Right forelimb (tissue), 1 donor: ENCODE measurements around the gene OCA2.

Experiments used
- DNase-seq: peaks from one replicate; pipeline ENCODE4 v3.0.0-alpha.2; 2018

The OCA2 gene

GRCh38 chr15:28075573-28075972 is 23.5 kb downstream of the OCA2 start:
- no peak for DNase-seq

- DNase-seq = no peak
Measured at GRCh38 chr15:28068930-28069329, 30.2 kb downstream of the OCA2 start.

- no peak for DNase-seq
Measured at GRCh38 chr15:28066231-28066630, 32.9 kb downstream of the OCA2 start.

GRCh38 chr15:28060005-28060404 is 39.1 kb downstream of the OCA2 start:
- DNase-seq = no peak

- DNase-seq = no peak
Measured at GRCh38 chr15:28058082-28058481, 41.0 kb downstream of the OCA2 start.

GRCh38 chr15:28051955-28052633 is 47.0 kb downstream of the OCA2 start:
- DNase-seq = no peak

GRCh38 chr15:28049581-28049980 is 49.5 kb downstream of the OCA2 start:
- no peak for DNase-seq

GRCh38 chr15:28047277-28047676 is 51.8 kb downstream of the OCA2 start:
- no peak for DNase-seq

- no peak for DNase-seq
Measured at GRCh38 chr15:28044121-28044672, 54.9 kb downstream of the OCA2 start.

- DNase-seq = no peak
Measured at GRCh38 chr15:28043691-28044091, 55.4 kb downstream of the OCA2 start.

- DNase-seq = no peak
Measured at GRCh38 chr15:28037969-28038590, 61.0 kb downstream of the OCA2 start.

- no peak for DNase-seq
Measured at GRCh38 chr15:28033443-28033842, 65.7 kb downstream of the OCA2 start.

GRCh38 chr15:28030801-28031200 is 68.3 kb downstream of the OCA2 start:
- DNase-seq = no peak

- DNase-seq = no peak
Measured at GRCh38 chr15:28027714-28028076, 71.4 kb downstream of the OCA2 start.

- no peak for DNase-seq
Measured at GRCh38 chr15:28026764-28027713, 72.1 kb downstream of the OCA2 start.

- no peak for DNase-seq
Measured at GRCh38 chr15:28026221-28026620, 72.9 kb downstream of the OCA2 start.

GRCh38 chr15:28025413-28025812 is 73.7 kb downstream of the OCA2 start:
- DNase-seq = no peak

GRCh38 chr15:28024889-28025250 is 74.2 kb downstream of the OCA2 start:
- no peak for DNase-seq

- DNase-seq = no peak
Measured at GRCh38 chr15:28023933-28024888, 74.9 kb downstream of the OCA2 start.

- DNase-seq = no peak
Measured at GRCh38 chr15:28023422-28023821, 75.7 kb downstream of the OCA2 start.

GRCh38 chr15:28022961-28023360 is 76.2 kb downstream of the OCA2 start:
- no peak for DNase-seq

GRCh38 chr15:28022181-28022580 is 76.9 kb downstream of the OCA2 start:
- DNase-seq = no peak
